NK-92 treated with Interleukin-12 subunit alpha and Interleukin-12 subunit beta, amount 100 ng/mL, for 24 hours (cell line): ENCODE data around the gene SPNS2.

Experiments used
- DNase-seq: peaks from one replicate; lab custom pipeline; 2025; lab: John Stamatoyannopoulos, UW

Gene SPNS2

DNA sequence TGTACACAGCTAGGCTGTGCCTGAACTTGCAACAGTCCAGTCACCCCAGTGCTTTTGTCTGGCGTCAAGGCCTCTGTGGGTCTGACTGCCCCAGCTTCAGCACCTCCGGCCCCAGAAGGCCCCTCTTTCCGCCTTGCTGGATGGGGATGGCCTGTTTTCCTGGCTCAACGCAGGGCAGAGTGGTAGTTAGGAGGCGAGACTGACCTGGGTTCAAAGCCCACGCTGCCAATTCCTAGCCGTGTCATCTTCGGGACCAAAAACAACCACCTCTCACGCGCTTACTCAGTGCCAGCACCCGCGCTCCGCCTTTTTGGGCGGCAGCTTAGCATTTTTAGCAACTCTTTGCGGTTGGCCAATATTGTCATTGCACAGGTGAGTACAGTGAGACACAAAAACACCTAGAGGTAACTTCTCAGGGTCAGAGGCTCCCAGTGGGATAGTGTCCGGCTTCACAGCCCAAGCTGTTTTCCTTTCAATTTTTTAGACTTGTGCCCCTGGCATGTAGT is 51.9 kb downstream of the SPNS2 start:
- no peak for DNase-seq

DNA sequence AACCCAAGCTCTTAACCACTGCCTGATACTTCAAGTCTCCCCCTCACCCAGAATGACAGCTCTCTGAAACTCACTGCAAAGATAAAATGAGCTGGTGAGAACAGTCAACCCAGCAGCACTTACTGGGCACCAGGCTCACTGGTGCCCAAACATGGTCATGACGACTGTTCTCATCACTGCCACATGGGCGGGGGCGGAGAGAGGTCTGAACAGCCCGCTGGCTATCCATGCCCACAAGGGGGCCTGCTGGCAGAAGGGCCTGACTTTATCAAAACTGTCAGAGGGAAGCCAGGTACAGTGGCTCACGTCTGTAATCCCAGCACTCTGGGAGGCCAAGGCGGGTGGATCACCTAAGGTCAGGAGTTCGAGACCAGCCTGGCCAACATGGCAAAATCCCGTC is 52.5 kb downstream of the SPNS2 start:
- no peak for DNase-seq

DNA sequence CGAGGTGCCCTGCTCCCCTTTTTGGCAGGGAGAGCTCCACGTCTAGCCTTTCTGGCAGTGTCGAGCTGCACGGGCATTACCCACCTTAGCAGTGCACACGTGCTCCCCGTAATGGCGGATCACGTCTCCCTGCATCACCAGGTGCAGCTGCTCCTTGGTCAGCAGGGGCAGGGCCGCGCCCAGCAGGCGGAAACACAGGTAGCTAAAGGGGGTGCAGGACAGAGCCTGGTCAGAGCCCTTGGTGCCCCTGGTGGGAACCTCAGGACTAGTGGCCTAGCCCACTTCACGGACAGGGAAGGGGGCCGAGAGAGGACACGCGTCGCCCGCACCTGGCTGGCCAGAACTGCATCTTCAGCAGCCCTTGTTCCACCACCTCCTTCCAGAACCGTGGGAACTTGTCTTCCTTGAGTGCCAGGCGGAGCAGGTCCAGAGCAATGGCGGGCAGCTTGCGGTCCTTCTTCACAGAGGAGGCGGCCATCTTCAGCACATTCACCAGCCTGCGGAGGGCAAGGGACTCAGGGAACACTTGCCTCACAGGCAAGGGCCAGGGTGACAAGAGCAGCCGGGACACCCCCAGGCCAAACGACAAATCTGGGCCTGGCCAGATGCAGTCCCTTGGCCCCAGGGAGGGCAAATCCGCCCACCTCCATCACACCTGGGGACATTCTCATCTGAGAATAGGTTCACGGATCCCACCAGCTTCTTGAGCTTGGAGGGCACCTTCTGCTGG is 53.3 kb downstream of the SPNS2 start:
- DNase-seq, result no peak

DNA sequence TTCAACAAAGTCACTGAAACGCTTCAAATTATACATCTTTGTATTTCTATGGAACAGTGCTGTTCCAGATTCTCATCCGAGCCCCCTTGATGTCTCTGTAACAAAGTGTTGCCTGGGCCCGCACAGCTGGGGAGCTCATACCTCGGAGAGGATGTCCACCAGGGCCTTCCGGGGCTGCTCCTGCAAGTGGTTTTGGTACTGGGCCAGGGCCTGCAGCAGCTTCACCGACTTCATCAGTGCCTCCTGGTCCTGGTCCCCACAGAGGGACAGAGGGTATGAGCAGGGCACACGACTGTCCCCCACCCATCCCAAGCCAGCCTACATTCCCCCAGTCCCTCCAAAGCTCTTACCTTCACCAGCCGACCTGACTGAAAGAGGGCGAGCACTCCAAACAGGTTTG is 55.0 kb downstream of the SPNS2 start:
- DNase-seq, result no peak

DNA sequence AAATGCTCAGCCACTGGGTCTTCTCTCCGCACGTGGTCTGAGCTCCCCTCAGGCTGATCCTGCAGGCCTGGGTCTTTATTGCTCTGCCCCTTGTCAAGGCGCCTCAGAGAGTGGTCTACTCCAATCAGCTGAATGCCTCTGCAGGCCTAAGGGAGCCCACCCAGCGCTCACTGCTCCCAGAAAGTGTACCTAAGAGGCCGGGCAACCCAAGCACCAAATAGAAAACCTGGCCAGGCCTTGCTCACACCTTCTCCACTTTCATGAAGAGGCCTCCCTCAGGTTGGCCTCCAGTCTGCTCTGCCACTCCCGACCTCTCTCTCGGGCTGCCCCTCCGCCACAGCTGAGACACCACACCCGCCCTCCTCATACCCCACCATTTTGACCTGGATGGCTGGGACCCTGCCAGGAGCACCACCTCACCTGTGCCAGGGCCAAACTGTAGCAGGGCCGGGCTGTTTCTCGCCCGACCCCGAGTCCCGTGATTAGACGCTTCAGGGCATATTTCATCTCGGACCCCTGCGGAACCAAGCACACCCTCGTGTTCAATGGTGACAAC is 55.8 kb downstream of the SPNS2 start:
- DNase-seq, result no peak

DNA sequence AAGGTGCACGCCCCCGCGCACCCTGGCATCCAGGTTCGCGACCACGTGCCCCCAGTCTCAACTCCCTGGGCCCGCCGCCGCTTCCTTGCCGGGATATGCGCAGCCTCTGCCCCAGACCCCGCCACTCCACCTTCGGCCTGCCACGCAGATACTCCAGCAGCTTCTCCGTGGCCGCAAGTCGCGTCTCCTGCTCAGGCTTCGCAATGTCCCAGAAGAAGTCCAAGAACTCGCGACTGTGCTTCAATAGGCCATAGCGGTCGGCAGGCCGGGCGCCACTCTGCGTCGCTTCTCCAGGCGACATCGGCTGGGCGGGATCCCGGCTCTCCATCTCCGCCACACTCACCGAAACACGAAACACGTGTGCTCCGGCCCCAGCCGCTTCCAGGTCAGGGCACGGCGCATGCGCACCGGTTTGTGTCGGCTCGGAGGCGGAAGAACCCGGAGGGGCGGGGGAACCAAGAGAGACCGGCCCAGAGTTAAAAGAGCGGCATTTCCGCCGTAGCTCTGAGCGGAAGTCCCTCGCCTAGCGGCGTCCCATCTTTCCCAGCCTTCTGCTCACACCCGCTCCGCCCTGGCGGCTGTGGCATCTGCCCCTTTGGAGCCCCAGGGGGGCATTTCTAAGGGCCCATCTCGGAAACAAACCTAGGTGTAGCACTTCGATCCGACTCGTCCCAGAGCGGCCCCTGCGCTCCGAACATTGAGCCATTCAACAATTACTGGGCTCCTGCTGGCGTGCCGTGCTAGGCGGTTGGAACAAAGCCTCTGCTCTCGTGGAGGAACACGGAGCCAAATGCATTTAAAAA is 56.5 kb downstream of the SPNS2 start, which contains the start of gene MYBBP1A:
MYBBP1A (minus strand) TSS at position 388 of the 803 bp plus-strand sequence; CDS start at position 328, 60 bp downstream.
- DNase-seq, result peak; percentile 75

DNA sequence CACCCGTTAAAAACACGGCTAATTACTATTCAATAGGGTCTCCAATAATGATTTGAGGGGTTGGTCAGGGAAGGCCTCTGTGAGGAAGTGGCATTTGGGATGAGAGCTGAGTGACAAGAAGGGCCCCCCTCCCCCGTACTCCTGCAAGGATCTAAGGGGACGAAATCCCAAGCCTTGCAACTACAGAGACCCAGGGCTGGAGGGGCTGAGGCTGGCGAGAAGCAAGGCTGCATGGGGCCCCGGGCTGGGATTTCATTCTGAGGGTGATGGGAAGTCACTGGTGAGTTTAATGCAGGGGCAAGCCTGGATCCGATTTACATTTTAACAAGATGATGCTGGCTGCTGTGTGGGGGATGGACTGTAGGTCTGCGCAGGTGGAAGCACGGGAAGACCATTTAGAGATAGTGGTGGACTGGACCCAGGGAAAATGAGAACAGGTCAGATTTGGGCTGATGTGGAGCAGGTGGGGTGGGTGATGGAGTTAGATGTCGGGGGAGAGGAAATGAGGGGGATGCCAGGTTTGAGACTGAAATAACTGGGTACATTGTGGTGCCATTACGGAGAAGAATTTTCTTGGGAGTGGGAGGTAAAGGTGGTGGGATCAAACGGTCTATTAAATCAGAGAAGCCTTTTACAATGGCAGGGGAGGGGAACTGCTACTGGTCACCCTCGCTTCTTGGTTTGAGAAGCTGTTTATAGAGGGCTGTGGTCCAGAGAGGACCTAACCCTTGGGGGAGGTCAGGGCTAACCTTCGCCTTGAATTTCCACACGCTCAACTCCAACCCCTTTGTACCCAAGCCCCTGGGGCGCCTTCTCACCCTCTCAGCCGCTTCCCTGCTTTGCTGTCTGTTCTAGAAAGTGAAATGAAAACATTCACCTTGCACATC is 57.4 kb downstream of the SPNS2 start:
- DNase-seq, result no peak

DNA sequence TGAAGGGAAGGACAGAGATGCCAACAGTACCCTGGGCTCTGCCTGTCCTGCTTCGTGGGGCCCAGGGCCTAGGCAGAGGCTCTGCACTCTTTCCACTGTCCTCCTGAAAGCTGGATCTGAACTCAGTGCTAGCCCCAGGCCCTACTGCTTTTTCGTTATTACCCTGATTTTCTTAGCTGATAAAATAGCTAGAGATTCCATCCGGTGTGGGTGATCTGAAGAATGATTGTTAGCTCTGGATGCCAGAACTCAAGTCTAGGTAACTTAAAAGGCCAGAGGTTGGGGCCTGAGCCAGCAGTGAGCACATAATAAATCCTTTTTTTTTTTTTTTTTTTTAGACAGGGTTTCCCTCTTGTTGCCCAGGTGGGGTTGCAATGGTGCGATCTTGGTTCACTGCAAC is 58.3 kb downstream of the SPNS2 start:
- no peak for DNase-seq

DNA sequence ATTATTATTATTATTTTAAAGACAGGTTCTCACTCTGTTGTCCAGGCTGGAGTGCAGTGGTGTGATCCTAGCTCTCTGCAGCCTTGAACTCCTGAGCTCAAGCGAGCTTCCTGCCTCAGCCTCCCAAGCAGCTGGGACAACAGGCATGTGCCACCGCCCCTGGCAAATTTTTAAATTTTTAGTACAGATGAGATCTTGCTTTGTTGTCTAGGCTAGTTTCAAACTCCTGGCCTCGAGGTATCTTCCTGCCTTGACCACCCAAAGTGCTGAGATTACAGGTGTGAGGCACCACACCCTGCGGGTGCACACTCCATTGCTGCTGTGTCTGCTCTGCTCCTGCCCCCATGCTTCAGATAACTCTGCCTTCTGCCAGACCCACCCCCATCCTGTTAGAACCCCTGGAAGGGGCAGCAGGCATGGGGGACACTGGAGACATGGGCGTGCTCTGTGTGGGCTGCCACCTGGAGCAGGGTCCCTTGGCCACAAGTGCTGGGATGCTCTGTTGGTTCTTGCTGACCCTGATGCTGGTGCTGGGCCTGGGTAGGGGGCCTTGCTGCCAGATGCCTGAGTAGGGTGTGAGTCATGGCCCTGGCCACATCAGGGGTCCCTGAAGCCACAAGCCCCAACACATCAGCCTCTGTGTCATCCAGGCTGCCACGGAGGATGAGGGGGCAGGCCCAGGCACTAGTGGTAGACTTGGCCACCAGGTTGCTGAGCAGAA is 59.1 kb downstream of the SPNS2 start:
- DNase-seq, result no peak

DNA sequence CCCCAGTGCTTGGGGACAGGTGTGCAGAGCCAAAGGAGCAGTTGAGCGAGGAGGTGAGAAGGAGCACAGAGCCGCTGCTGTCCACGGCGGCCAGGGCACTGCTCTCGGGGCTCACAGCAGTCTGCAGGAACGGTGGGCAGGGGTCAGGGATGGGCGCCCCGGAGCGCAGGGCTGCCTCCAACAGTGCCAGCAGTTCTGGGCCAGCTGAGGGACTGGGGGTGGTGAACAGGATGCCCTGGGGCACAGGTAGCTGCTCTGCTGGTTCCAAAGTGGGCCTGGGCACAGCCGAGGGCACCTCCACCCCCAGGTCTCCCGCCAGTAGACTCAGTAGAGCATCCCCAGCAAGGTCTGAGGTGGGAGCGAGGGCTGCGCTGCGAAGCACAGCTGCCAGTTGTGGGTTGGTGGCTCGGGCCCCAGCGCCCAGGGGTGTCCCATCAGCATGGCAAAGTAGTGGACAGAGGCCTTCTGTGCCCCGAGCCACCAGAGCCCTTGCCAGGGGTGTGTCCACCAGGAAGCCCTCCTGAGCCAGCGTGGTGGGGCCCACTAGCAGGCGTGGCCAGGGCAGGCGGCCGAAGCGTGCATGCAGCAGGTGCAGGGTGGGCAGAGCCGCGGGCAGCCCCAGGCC is 59.8 kb downstream of the SPNS2 start:
- DNase-seq, result no peak

DNA sequence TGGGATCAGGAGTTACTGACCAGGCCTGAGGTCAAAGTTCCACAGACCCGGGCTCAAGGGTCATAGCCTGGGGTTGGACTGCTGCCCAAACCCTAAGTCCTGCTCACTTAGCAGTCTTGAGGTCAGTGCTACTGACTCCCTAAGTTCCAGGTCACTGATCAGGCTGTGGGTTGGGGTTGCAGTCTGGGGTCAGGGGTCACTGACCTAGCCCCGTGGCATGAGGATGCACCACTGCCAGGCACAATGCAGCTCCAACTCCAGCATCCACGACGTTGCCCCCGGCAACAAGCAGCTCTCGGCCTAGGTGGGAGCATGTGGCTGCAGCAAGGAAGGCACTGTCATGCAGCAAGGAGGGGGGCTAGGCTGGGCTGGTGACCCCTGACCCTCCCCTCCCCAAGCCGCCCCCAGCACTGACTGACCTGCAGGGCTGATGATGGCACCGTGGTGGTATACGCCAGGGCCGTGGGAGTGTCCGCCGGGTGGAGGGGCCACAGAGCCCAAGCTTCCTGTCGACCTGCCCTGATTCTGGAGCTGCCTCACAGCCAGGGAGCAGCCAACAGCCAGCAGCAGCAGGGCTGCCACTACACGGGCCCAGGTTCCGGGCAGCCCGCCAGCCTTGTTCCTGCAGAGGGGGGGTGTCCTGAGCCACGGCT is 60.6 kb downstream of the SPNS2 start:
- DNase-seq, result no peak

DNA sequence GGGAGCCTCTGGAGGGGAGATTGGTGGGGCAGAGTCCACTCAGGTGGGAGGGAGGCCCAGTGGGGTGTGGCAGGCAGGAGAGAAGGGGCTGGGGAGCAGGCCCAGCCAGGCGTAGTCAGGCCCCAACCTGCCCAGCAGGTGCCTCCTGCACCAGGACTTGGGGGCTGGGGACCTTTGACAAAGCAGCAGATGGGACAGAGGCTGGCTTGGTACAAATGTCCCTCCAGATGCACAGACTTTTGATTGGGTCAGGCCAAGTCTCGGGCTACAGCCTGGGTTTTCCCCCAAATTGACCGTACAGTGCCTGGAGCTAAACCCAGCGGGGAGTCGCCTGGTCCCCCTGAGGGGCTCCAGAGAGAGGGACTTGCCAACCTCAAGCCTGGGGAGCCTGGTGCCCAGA is 61.3 kb downstream of the SPNS2 start:
- no peak for DNase-seq

DNA sequence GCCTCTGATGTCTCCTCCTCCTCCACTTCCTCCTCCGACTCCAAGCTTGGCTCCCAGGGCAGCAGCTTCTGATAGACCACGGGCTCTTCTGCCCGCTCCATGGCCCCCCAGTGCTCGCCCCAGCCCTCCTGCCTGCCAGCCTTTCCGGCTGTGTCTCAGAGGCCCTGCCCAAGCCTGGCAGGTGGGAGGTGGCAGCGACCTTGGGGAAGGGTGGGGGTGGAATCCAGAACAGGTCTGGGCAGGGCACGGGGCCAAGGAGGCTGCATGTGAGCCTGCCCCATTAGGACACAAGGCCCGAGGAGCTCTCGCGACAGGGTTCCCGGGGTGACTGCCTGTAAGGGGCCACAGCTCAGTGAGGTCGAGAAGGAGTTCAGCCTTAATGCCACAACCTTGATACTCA is 61.7 kb downstream of the SPNS2 start, which contains the start of gene GGT6:
GGT6 (minus strand) TSS at position 157 of the 400 bp plus-strand sequence; CDS start at position 101, 56 bp downstream.
- no peak for DNase-seq

DNA sequence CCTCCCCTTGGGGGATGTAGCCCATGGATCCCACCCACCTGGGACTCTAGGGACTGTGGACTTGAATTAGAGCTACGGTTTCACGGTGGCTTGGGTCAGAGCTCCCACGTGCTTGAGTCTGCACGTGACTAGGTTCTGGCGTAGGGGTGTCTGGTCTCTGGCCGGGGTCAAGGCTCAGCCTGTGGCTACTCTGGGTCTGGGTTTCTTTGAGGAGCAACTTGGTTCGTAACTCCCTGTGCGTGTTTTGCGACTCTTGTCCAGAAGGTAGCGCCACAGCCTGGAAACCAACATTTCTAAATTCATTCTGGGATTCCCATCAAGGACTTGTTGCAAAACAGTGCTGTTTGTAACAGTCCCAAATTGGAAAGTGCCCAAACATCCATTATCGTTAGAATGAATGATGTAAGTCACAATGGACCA is 62.2 kb downstream of the SPNS2 start:
- no peak for DNase-seq

DNA sequence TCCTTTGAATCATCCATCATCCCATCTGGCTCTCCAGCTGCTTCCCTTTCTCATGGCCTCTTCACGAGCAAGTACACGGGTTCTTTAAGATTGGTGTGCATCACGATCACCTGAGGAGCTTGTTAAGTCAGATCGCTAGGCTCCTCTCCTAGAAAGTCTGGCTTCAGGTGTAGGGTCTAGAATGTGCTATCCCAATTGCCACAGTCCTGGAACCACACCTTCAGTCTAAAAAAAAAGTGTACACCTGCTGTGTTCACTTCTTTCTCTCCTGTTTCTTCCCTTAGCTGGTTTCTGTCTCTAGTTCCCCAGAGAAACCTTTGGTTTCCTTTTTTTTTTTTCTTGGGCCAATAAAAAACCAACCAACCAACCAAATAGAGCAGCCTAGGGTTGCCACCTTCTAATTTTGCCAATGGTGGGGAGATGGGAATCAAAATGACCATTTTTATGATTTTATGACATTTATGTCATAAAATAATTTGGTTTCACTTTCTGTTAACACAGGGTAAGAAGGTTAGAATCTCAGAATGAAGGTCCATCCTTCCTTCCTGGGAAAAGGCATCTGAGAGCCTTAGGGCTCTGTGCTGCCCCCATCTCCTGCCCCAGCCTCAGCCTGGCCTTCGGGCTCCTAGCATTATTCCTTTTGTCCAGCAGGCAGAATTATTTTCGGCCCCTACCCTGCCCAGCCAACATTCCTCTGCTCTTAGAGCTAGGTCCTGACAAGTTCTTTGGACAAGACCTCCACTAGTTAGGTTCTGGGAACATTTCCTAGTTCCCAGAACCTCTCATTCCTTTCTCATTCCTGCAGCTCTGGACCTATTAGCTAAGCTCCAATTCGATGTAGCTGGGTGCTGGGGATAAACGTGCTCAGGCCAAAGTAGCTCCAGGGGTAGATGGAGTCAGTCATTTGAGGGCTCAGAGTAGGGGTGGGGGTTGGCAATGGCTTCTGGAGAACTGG is 63.6 kb downstream of the SPNS2 start:
- no peak for DNase-seq

DNA sequence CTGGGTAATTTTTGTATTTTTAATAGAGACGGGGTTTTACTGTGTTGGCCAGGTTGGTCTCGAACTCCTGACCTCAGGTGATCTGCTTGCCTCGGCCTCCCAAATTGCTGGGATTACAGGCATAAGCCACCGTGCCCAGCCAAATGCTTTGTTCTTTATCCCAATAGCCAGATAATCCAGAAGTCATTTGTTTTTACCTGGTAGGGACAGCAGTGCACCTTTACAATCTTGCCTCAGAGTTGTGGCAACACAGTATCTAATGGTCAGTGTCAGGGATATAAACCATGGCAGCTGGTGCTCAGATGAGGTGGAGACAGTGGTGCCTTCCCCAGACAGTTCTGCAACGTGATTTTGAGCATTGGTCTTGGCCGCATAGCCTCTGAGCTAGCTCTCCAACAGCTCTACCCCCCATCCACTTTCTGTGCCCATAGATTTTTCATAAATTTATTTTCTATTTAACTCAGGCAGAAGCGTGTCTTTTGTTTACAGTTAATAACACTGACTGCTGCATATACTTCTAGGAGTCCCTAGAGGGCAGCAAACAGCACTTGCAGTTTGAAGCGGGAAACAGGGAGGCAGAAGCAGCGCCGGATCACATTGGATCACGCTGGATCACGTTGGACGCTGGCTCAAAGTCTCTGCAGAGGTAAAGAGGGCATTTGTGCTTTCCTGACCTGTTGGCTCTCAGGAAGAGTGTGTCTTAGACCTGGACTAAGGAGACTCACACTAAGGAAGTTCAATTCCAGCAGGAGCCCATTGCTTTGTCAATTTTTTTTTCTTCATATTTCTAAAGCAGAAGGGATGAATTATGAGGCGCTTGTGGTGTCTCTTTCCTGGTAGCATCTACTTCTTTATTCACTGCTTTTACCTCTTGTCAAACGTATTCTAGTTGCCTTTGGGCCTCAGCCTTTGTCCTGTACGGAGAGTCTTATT is 66.8 kb downstream of the SPNS2 start:
- peak; percentile 12 for DNase-seq

DNA sequence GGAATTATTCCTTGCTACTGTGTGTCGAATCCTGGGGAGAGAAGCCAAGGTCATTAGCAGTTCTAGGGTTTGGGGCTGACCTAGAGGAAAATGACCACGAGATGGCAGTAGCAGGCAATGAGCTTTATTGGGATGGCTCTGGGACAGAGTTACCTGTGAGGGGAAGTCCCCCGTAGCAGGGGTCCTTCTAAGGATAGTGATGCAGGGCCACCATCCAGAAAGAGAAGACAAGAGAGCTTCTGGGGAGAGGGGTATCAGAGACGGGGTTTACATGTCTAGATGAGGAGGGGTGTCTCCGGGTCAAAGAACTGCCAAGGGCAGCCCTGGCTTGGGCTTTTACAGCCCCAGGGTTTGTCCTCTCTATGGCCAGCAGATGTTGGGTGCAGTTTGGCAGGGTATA is 68.1 kb downstream of the SPNS2 start:
- no peak for DNase-seq

DNA sequence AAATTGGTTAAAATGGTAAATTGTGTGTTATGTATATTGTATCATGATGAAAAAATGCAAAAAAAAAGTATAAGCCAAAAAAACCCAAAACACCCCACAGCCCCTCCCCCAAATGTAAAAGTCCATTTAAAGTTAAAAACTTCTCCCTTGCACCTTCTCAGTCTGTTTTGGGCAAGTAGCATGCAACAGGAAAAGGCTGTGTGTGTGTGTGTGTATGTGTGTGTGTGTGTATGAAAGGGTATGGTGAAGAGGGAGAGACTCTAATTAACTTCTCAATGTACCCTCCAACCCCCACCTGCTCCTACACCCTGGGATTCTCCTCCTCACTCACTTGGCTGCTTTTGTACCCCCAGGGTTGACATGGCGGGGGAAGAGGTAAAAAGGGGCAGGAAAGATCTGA is 70.9 kb downstream of the SPNS2 start:
- DNase-seq, result no peak
